ENCODE data around the gene ATG13.
A peak's percentile ranks its signal among the peaks of the same experiment; 100 is the strongest.

Gene ATG13

GRCh38 chr11:46609386-46609785 is 8.0 kb upstream of the ATG13 start:
- DNase-seq = no peak

- peak; percentile 12 for DNase-seq
Observed at GRCh38 chr11:46611526-46612304, 5.6 kb upstream of the ATG13 start.

GRCh38 chr11:46612326-46612725 is 5.0 kb upstream of the ATG13 start:
- no peak for DNase-seq

GRCh38 chr11:46615756-46616155 is 1.6 kb upstream of the ATG13 start:
- no peak for DNase-seq

- DNase-seq = peak; percentile 72
Observed at GRCh38 chr11:46616551-46617133, 711 bp upstream of the ATG13 start.

GRCh38 chr11:46617972-46618314 is 590 bp downstream of the ATG13 start:
- DNase-seq = no peak

- no peak for DNase-seq
Observed at GRCh38 chr11:46618837-46619236, 1.5 kb downstream of the ATG13 start.

- DNase-seq = no peak
Observed at GRCh38 chr11:46625406-46625805, 8.1 kb downstream of the ATG13 start.

GRCh38 chr11:46628961-46629360 is 11.6 kb downstream of the ATG13 start:
- no peak for DNase-seq

GRCh38 chr11:46630237-46630636 is 12.9 kb downstream of the ATG13 start:
- no peak for DNase-seq

GRCh38 chr11:46631676-46632075 is 14.3 kb downstream of the ATG13 start:
- no peak for DNase-seq

- DNase-seq = no peak
Observed at GRCh38 chr11:46632502-46632901, 15.1 kb downstream of the ATG13 start.

GRCh38 chr11:46633291-46634217 is 16.2 kb downstream of the ATG13 start:
- DNase-seq = no peak

- DNase-seq = no peak
Observed at GRCh38 chr11:46635557-46636139, 18.3 kb downstream of the ATG13 start.

GRCh38 chr11:46637546-46637945 is 20.2 kb downstream of the ATG13 start:
- no peak for DNase-seq

- DNase-seq = no peak
Observed at GRCh38 chr11:46639197-46639839, 22.0 kb downstream of the ATG13 start.

- no peak for DNase-seq
Observed at GRCh38 chr11:46640036-46640788, 22.9 kb downstream of the ATG13 start.

GRCh38 chr11:46641639-46642038 is 24.3 kb downstream of the ATG13 start:
- no peak for DNase-seq

- DNase-seq = no peak
Observed at GRCh38 chr11:46642627-46643335, 25.4 kb downstream of the ATG13 start.

- DNase-seq = no peak
Observed at GRCh38 chr11:46643531-46643930, 26.2 kb downstream of the ATG13 start.

GRCh38 chr11:46643986-46644385 is 26.6 kb downstream of the ATG13 start:
- DNase-seq = no peak

Data from inflammatory macrophage treated with lipopolysaccharide for 4 hours (primary cell).